HEK293 (cell line): ENCODE measurements around the gene TAS1R1.

Experiments used
- CTCF ChIA-PET: fragments of 350-600 bp; formaldehyde crosslinking; extraction: SDS; loops from one replicate; lab custom pipeline; 2021; ENCODE audit warnings: antibody characterized with exemption; lab: Yijun Ruan, JAX
- POLR2A ChIA-PET: fragments of 300-600 bp; formaldehyde crosslinking; extraction: SDS; loops from one replicate; lab custom pipeline; 2020; ENCODE audit warnings: antibody characterized with exemption, inconsistent platforms; lab: Yijun Ruan, JAX
- H3K27ac ChIP-seq: fragments of 200-500 bp; sonication (Bioruptor generic); 2 replicates; pipeline ENCODE4 v1.5.1; 2014; ENCODE audit warnings: low read depth, low read length, control low read depth, inconsistent platforms; ENCODE audit errors: extremely low read depth
- H3K36me3 ChIP-seq, 2 experiments: fragments of 200-500 bp in 1 of 2; sonication (Bioruptor generic) in 1 of 2; 1 replicate in 1 of 2; 2 replicates in 1 of 2; pipeline ENCODE4 v1.5.1; 2014 to 2017; ENCODE audit warnings: inconsistent platforms in 2 of 2, low read length in 2 of 2; ENCODE audit not compliant: control insufficient read depth in 2 of 2, insufficient read depth in 1 of 2
- H3K4me1 ChIP-seq: fragments of 200-500 bp; sonication (Bioruptor generic); 2 replicates; pipeline ENCODE4 v1.5.1; 2014; ENCODE audit warnings: mild to moderate bottlenecking, low read length, inconsistent platforms; ENCODE audit not compliant: control insufficient read depth, insufficient read depth
- H3K4me3 ChIP-seq: 2 replicates; pipeline ENCODE4 v1.5.1; 2011; ENCODE audit warnings: low read depth, mild to moderate bottlenecking, control low read depth, low read length, moderate library complexity
- H3K9me3 ChIP-seq: fragments of 200-500 bp; sonication (Bioruptor generic); 2 replicates; pipeline ENCODE4 v1.5.1; 2014; ENCODE audit warnings: low read depth, low read length, inconsistent platforms; ENCODE audit not compliant: control insufficient read depth, insufficient read depth
- CTCF ChIP-seq: fragments of 450-650 bp; formaldehyde crosslinking; IDR thresholded peaks from 2 replicates; pipeline ENCODE4 v1.5.1; 2016; ENCODE audit warnings: missing biosample characterization, missing genetic modification characterization
- GLI2 ChIP-seq: fragments of 450-650 bp; formaldehyde crosslinking; IDR thresholded peaks from 2 replicates; pipeline ENCODE4; 2017; ENCODE audit warnings: missing biosample characterization, missing genetic modification characterization, low read depth, borderline replicate concordance
- GLI4 ChIP-seq: fragments of 450-650 bp; formaldehyde crosslinking; IDR thresholded peaks from 2 replicates; pipeline ENCODE4 v1.5.1; 2016; ENCODE audit warnings: missing biosample characterization, missing genetic modification characterization
- GLIS1 ChIP-seq: fragments of 450-650 bp; formaldehyde crosslinking; IDR thresholded peaks from 2 replicates; pipeline ENCODE4 v1.5.1; 2016; ENCODE audit warnings: missing biosample characterization, missing genetic modification characterization
- GLIS2 ChIP-seq: fragments of 450-650 bp; formaldehyde crosslinking; IDR thresholded peaks from 2 replicates; pipeline ENCODE4 v1.5.1; 2016; ENCODE audit warnings: missing biosample characterization, missing genetic modification characterization
- HOXC10 ChIP-seq: sonication (generic); formaldehyde crosslinking; IDR thresholded peaks from 2 replicates; pipeline ENCODE4 v1.8.1; 2023; ENCODE audit warnings: mild to moderate bottlenecking, missing genetic modification reagents
- OSR2 ChIP-seq: fragments of 450-650 bp; formaldehyde crosslinking; IDR thresholded peaks from 2 replicates; pipeline ENCODE4 v1.5.1; 2016; ENCODE audit warnings: missing biosample characterization, missing genetic modification characterization
- ZFHX2 ChIP-seq: fragments of 450-650 bp; formaldehyde crosslinking; conservative IDR thresholded peaks from 2 replicates; pipeline ENCODE4 v1.5.1; 2016; ENCODE audit warnings: missing biosample characterization, missing genetic modification characterization
- ZNF114 ChIP-seq: fragments of 450-650 bp; formaldehyde crosslinking; IDR thresholded peaks from 2 replicates; pipeline ENCODE4 v1.5.0; 2017; ENCODE audit warnings: missing biosample characterization, missing genetic modification characterization
- ZNF138 ChIP-seq: fragments of 450-650 bp; formaldehyde crosslinking; IDR thresholded peaks from 2 replicates; pipeline ENCODE4 v1.5.1; 2016; ENCODE audit warnings: missing biosample characterization, missing genetic modification characterization, borderline replicate concordance
- ZNF202 ChIP-seq: fragments of 450-650 bp; formaldehyde crosslinking; IDR thresholded peaks from 2 replicates; pipeline ENCODE4 v1.5.1; 2016; ENCODE audit warnings: missing biosample characterization, missing genetic modification characterization, borderline replicate concordance
- ZNF335 ChIP-seq: fragments of 450-650 bp; formaldehyde crosslinking; conservative IDR thresholded peaks from 2 replicates; pipeline ENCODE4 v1.5.1; 2016; ENCODE audit warnings: missing biosample characterization, missing genetic modification characterization
- ZNF530 ChIP-seq: fragments of 450-650 bp; formaldehyde crosslinking; IDR thresholded peaks from 2 replicates; pipeline ENCODE4 v1.5.1; 2016; ENCODE audit warnings: low read depth, missing biosample characterization, missing genetic modification characterization
- ZNF561 ChIP-seq: fragments of 450-650 bp; IDR thresholded peaks from 2 replicates; pipeline ENCODE4 v1.5.1; 2018; ENCODE audit warnings: missing biosample characterization, missing genetic modification characterization, borderline replicate concordance
- ZNF571 ChIP-seq: fragments of 450-650 bp; formaldehyde crosslinking; IDR thresholded peaks from 2 replicates; pipeline ENCODE4 v1.5.0; 2017; ENCODE audit warnings: missing biosample characterization, missing genetic modification characterization
- ZNF623 ChIP-seq: fragments of 450-650 bp; formaldehyde crosslinking; IDR thresholded peaks from 2 replicates; pipeline ENCODE4 v1.5.1; 2016; ENCODE audit warnings: missing biosample characterization, missing genetic modification characterization
- ZNF629 ChIP-seq: fragments of 450-650 bp; formaldehyde crosslinking; IDR thresholded peaks from 2 replicates; pipeline ENCODE4 v1.5.1; 2017; ENCODE audit warnings: missing biosample characterization, missing genetic modification characterization
- ZNF658 ChIP-seq: fragments of 450-650 bp; formaldehyde crosslinking; IDR thresholded peaks from 2 replicates; pipeline ENCODE4; 2016; ENCODE audit warnings: missing biosample characterization, missing genetic modification characterization
- ZNF701 ChIP-seq: fragments of 450-650 bp; formaldehyde crosslinking; IDR thresholded peaks from 2 replicates; pipeline ENCODE4 v1.5.1; 2016; ENCODE audit warnings: missing biosample characterization, missing genetic modification characterization
- ZSCAN16 ChIP-seq: fragments of 450-650 bp; formaldehyde crosslinking; IDR thresholded peaks from 2 replicates; pipeline ENCODE4 v1.5.1; 2016; ENCODE audit warnings: missing biosample characterization, missing genetic modification characterization
- ZXDB ChIP-seq: fragments of 450-650 bp; formaldehyde crosslinking; IDR thresholded peaks from 2 replicates; pipeline ENCODE4 v1.5.1; 2016; ENCODE audit warnings: missing biosample characterization, missing genetic modification characterization

TAS1R1 gene

GRCh38 chr1:6554907-6555778 is at the start of gene TAS1R1:
Gene TAS1R1 (plus strand): TSS chr1:6555307. CDS start chr1:6555374, 67 bp downstream.
- Histone ChIP-seq H3K4me1 (no peaks in the 10 kb centered on the region), H3K36me3 (peaks cover 0 to 16% of the 10 kb centered on the region in 2 experiments; a peak in 1 of 3 replicates), H3K9me3 (no peaks in the 10 kb centered on the region), H3K27ac (peak within 1 kb of the TSS; percentile 60), H3K4me3 (peak within 1 kb of the TSS; percentile 100)
- POLR2A ChIA-PET: interaction anchor here (0.7 to 3.9 kb wide), 4 partner anchors 25 to 60 kb away, joined by 3 to 24 read pairs (median 5); partner anchors contain the start of genes KLHL21 and ZBTB48
- CTCF ChIA-PET: interaction anchor here (0.6 to 1.9 kb wide), 34 partner anchors 9 to 1239 kb away, joined by 3 to 10 read pairs (median 4); partner anchors contain the start of genes KLHL21 and ZBTB48
- TF ChIP-seq ZXDB: no peak
- peak; percentile 19; the same call in 1 of the 2 replicates for TF ChIP-seq ZNF335 (tag by site-specific recombination)
- TF ChIP-seq CTCF: no peak
- TF ChIP-seq ZNF202 (tag by site-specific recombination): no peak
- no peak for TF ChIP-seq ZFHX2 (tag by site-specific recombination)

- no peaks in the 10 kb centered on the region for H3K36me3 ChIP-seq
- TF ChIP-seq ZNF561 (tag by site-specific recombination): no peak
- TF ChIP-seq ZNF202 (tag by site-specific recombination): no peak
- no peak for TF ChIP-seq ZNF530 (tag by site-specific recombination)
- no peak for TF ChIP-seq OSR2
- TF ChIP-seq GLI4 (tag by site-specific recombination): no peak
- no peak for TF ChIP-seq GLI2 (tag by site-specific recombination)
- TF ChIP-seq ZNF335 (tag by site-specific recombination): no peak
- TF ChIP-seq HOXC10: no peak
- TF ChIP-seq ZNF571 (tag by site-specific recombination): no peak
- no peak for TF ChIP-seq ZNF138
- no peak for TF ChIP-seq ZNF658
- H3K27ac ChIP-seq: no peak overlapping the region
- ChIA-PET POLR2A (interaction anchor here (0.6 to 1.3 kb wide), 2 partner anchors 15 to 86 kb away, joined by 3 to 4 read pairs; partner anchors contain the start of gene HES2), CTCF (interaction anchor here (0.7 to 1.0 kb wide), 3 partner anchors 16 to 24 kb away, joined by 3 to 7 read pairs (median 4); no protein-coding TSS in a partner anchor)
- H3K4me1 ChIP-seq: no peaks in the 10 kb centered on the region
- no peak overlapping the region for H3K4me3 ChIP-seq
- no peaks in the 10 kb centered on the region for H3K9me3 ChIP-seq
Observed at GRCh38 chr1:6505367-6506209, 49.5 kb upstream of the TAS1R1 start.

- H3K9me3 ChIP-seq: no peaks in the 10 kb centered on the region
- ChIA-PET CTCF (interaction anchor here (1.0 to 1.4 kb wide), 2 partner anchors 17 to 36 kb away, joined by 3 to 5 read pairs; no protein-coding TSS in a partner anchor), POLR2A (no interaction called here)
Observed at GRCh38 chr1:6506210-6507036, 48.7 kb upstream of the TAS1R1 start.

More at GRCh38 chr1:6506210-6507036, 48.7 kb upstream of the TAS1R1 start:
- no peak overlapping the region for H3K27ac ChIP-seq
- TF ChIP-seq ZNF335 (tag by site-specific recombination) (0 out of 2 replicates have a peak, but pooled peaks have one; percentile 26), ZNF629 (tag by site-specific recombination) (no peak), ZSCAN16 (tag by site-specific recombination) (no peak), GLIS1 (tag by site-specific recombination) (peak; percentile 74), ZNF114 (tag by site-specific recombination) (no peak), GLIS2 (tag by site-specific recombination) (0 out of 2 replicates have a peak, but pooled peaks have one; percentile 11), GLI2 (tag by site-specific recombination) (no peak), ZNF701 (tag by site-specific recombination) (no peak), ZNF623 (tag by site-specific recombination) (no peak)
- H3K4me1 ChIP-seq: no peaks in the 10 kb centered on the region
- no peaks in the 10 kb centered on the region for H3K36me3 ChIP-seq
- no peak overlapping the region for H3K4me3 ChIP-seq
